LNCaP clone FGC (cell line): Measurements from ENCODE around the gene TRIM24.

Experiments used
- DNase-seq: peaks from one replicate; pipeline ENCODE4 v3.0.0-alpha.2; 2011; ENCODE audit warnings: low read depth
- H3K4me3 ChIP-seq: 2 replicates; pipeline ENCODE4 v1.5.1; 2011; ENCODE audit warnings: mild to moderate bottlenecking, low read depth, low read length, control low read depth
- TF ChIP-seq, protein P1 (sequence below): IDR thresholded peaks from 2 replicates; pipeline ENCODE4 v1.5.1; 2012; ENCODE audit warnings: mild to moderate bottlenecking; ENCODE audit not compliant: control insufficient read depth, insufficient read depth; ENCODE audit errors: extremely low read depth

Gene TRIM24

DNA sequence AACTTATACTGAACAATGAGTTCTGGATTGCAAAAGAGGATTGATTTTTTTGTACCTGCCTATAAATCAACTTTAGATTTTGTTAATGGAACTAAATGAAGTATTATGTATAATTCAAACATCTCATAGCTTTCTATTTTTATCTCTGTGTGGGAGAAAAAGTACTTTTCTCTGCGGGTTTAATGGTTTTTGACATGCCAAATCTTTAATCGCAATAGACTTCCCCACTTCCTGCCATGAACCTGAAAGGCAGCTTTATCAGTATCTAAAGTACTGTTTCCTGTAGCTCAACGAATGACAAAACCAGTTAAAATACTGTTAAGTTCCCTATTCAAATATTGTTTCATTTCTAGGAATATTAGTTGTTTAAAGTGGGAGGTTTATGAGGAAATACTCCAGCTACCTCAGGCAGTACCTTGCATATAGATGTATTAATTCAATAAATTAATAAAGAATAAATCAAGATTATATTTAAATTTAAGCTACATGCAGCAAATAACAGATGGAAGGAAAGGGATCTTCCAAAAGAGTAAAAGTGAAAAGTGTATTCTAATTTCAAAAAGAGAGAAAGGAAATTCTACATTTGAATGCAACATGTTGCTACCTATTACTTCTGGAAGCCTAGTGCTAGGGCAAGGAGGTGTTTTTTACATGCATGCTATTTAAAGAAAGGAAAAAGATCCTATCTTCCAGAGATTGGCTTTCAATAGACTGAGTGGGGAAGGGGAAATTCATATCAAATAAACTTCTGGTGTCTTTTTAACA lies 165.2 kb downstream of the TRIM24 start:
- H3K4me3 ChIP-seq = no peak overlapping the region
- no peak for DNase-seq
- TF ChIP-seq, protein P1, sequence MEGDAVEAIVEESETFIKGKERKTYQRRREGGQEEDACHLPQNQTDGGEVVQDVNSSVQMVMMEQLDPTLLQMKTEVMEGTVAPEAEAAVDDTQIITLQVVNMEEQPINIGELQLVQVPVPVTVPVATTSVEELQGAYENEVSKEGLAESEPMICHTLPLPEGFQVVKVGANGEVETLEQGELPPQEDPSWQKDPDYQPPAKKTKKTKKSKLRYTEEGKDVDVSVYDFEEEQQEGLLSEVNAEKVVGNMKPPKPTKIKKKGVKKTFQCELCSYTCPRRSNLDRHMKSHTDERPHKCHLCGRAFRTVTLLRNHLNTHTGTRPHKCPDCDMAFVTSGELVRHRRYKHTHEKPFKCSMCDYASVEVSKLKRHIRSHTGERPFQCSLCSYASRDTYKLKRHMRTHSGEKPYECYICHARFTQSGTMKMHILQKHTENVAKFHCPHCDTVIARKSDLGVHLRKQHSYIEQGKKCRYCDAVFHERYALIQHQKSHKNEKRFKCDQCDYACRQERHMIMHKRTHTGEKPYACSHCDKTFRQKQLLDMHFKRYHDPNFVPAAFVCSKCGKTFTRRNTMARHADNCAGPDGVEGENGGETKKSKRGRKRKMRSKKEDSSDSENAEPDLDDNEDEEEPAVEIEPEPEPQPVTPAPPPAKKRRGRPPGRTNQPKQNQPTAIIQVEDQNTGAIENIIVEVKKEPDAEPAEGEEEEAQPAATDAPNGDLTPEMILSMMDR = no peak

DNA sequence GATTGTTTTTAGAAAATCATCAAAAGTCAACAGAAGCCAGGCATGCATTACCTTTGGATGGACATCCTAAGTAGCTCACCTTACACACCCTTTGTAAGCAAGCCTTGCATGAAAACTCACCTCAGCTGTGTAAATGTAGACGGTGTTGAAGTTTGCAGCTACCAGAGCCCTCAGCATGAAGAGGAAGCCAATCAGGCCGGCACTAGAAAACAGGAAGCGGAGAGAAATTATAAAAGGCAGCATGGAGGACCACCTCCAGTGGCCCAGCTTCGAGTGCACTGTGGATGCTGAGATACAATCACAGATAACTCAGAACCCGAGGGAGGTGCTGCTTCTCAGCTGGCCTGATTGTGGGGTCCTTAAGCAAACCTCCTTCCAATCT lies 165.8 kb downstream of the TRIM24 start:
- TF ChIP-seq, protein P1 = no peak
- no peak for DNase-seq
- H3K4me3 ChIP-seq = no peak overlapping the region

DNA sequence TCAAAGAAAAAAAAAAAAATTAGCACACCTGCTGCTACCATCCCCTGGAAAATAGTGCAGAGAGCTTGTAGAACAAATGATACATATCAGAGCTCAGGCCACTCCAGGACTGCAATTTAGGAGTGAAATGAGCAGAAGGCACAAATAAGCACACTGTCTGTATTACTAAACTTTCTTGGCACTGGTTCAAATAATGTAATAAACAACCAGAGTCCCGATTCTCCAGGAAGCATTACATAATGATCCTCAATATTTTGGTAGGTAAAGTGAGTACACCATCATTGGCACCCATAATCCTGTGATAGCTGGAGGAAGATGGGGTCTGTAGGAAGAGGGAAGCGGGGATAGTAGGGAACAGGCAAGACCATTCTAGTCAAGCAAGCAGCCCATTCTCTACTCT lies 166.8 kb downstream of the TRIM24 start:
- no peak for DNase-seq
- H3K4me3 ChIP-seq = no peak overlapping the region
- TF ChIP-seq, protein P1 = no peak

DNA sequence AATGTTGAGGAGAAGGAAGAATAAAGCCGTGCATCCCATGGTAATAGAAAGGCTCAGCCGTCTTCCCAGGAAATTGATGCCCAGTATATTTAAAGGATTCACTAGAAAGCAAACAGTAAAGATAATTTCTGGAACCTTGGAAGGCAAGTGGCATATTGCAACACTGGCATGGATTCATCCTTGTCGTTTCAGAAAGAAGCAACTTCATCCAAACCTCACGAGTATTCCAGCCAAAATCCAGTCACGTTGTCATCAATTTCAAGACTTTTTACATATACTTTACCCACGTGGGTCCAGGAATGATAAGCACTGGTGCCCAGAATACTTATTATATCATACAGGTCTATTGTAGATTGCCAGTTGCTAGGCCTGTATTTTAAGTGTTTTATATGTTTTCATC lies 167.3 kb downstream of the TRIM24 start:
- DNase-seq = no peak
- TF ChIP-seq, protein P1 = no peak
- no peak overlapping the region for H3K4me3 ChIP-seq

DNA sequence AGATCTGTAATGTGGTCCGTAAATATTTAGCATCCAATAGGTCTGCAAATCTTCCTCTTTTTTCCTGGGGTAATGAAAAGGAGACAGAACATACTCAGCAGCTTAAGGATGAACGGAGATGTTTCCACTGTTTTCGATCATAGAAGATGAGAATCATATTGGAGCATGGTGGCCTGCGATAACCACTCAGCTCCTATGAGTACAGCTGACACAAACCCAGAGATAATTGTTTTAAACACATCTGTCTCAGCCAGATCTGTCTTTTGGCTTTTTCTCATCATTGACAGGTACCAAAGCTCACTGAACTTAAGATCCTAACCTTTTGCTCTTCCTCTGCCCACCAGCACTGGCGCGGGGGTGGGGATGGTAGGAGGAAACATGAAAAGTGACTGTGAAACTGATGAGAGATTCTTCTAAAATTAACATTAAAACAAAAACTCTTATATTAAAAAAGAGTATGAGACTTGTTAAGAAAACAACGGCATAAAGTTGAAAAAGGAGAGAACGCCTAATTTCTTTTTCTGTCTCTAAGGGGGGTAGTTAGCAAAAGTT lies 170.1 kb downstream of the TRIM24 start:
- TF ChIP-seq, protein P1 = no peak
- H3K4me3 ChIP-seq = no peak overlapping the region
- DNase-seq = no peak

DNA sequence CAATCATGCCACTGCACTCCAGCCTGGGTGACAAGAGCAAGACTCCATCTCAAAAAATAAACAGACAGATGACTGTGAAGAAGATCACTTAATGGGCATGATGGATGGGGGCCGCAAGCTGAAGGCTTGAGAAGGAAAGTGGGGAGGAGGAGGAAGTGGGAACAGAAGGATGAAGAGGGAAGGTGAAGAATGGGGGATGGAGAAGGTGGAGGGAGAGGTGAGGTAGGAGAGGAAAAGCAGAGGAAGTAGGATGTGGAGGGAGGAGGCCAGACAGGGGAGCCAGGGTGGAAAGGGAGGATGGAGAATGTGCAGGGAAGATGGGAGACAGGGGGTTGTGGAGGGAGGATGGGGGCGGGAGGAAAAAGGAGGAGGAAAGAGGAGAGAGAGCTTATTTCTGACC lies 172.3 kb downstream of the TRIM24 start:
- DNase-seq = no peak
- no peak overlapping the region for H3K4me3 ChIP-seq
- TF ChIP-seq, protein P1 = no peak
